ENCODE data around the gene EFCAB6.

- TF ChIP-seq EP300 (IDR thresholded peaks at IDR 0.05; ENCODE audit: borderline replicate concordance) (no peak), CREB1 (IDR thresholded peaks at IDR 0.05; ENCODE audit: low read depth) (no peak), USF1 (IDR thresholded peaks at IDR 0.05) (no peak), TAF1 (IDR thresholded peaks at IDR 0.05; ENCODE audit: low read depth) (no peak), EGR1 (IDR thresholded peaks at IDR 0.05) (no peak), YY1 (IDR thresholded peaks at IDR 0.05; ENCODE audit: low read depth) (no peak), TCF12 (IDR thresholded peaks at IDR 0.05; ENCODE audit: low read depth) (no peak), MAX (IDR thresholded peaks at IDR 0.05) (no peak), TEAD4 (IDR thresholded peaks at IDR 0.05) (no peak), FOXM1 (IDR thresholded peaks at IDR 0.05; ENCODE audit: borderline replicate concordance, low read depth) (no peak), RAD21 (IDR thresholded peaks at IDR 0.05; ENCODE audit: low read depth) (no peak)
Measured at GRCh38 chr22:43488937-43489336, 323.2 kb downstream of the EFCAB6 start.

All from Ishikawa (cell line).